HepG2 (cell line): ENCODE measurements around the gene SH3BP2. TPM values are rescaled to one million over a fixed set of nuclear protein-coding genes. Genes with fewer than 3 reads are reported as not detected.

Source experiments
- GATAD2A ChIP-seq: IDR thresholded peaks from 2 replicates; pipeline ENCODE4 v1.6.1; 2016
- HDAC1 ChIP-seq: sonication (generic); formaldehyde crosslinking; IDR thresholded peaks from 2 replicates; pipeline ENCODE4 v1.5.1; 2020; ENCODE audit warnings: mild to moderate bottlenecking, missing genetic modification reagents
- HNF4A ChIP-seq: sonication (generic); formaldehyde crosslinking; IDR thresholded peaks from 2 replicates; pipeline ENCODE4 v1.4.0; 2020; ENCODE audit warnings: missing genetic modification reagents
- KDM5A ChIP-seq: fragments of 200-600 bp; sonication (generic); IDR thresholded peaks from 2 replicates; pipeline ENCODE4 v1.7.0; 2018; ENCODE audit warnings: antibody characterized with exemption, mild to moderate bottlenecking, low read length, borderline replicate concordance
- RXRB ChIP-seq: IDR thresholded peaks from 2 replicates; pipeline ENCODE4 v1.6.1; 2016; ENCODE audit warnings: borderline replicate concordance, missing genetic modification reagents, missing compliant biosample characterization
- SALL1 ChIP-seq: sonication (generic); formaldehyde crosslinking; IDR thresholded peaks from 2 replicates; pipeline ENCODE4 v1.8.0; 2022; ENCODE audit warnings: mild to moderate bottlenecking, missing genetic modification reagents
- SSRP1 ChIP-seq: IDR thresholded peaks from 2 replicates; pipeline ENCODE4 v1.6.1; 2016; ENCODE audit warnings: control low read depth
- TGIF2 ChIP-seq: IDR thresholded peaks from 2 replicates; pipeline ENCODE4 v1.6.1; 2016; ENCODE audit warnings: control low read depth, missing compliant biosample characterization
- ZBTB38 ChIP-seq: sonication (generic); formaldehyde crosslinking; IDR thresholded peaks from 2 replicates; pipeline ENCODE4 v1.5.1; 2020; ENCODE audit warnings: mild to moderate bottlenecking, missing genetic modification reagents
- ZNF17 ChIP-seq: sonication (generic); formaldehyde crosslinking; IDR thresholded peaks from 2 replicates; pipeline ENCODE4 v1.5.0; 2020; ENCODE audit warnings: mild to moderate bottlenecking, missing genetic modification reagents
- ZNF263 ChIP-seq: sonication (generic); formaldehyde crosslinking; IDR thresholded peaks from 2 replicates; pipeline ENCODE4 v1.4.0; 2020; ENCODE audit warnings: missing genetic modification reagents
- ZNF7 ChIP-seq: IDR thresholded peaks from 2 replicates; pipeline ENCODE4 v1.6.1; 2016; ENCODE audit warnings: missing biosample characterization, missing genetic modification reagents
- polyA plus RNA-seq, 8 experiments: library from polyadenylated mRNA; depleted of rRNA in 3 of 8; stranded (reverse) in 7 of 8; unstranded in 1 of 8; fragments of >200 nt; fragmentation: Illumina TruSeq in 4 of 8; extraction: Trizol in 4 of 8; gene quantifications; 2 replicates each; pipeline versions ENCODE4 v1.2.1 to v1.2.3, GENCODE V29; 2011 to 2016; ENCODE audit warnings: low read depth in 4 of 8, missing spikeins in 1 of 8, mixed read lengths in 1 of 8; ENCODE audit not compliant: insufficient read depth in 1 of 8
- total RNA-seq, 5 experiments: library from RNA; depleted of rRNA; stranded (reverse); fragments of >200 nt; fragmentation: Illumina TruSeq; extraction: Trizol; gene quantifications; 2 replicates each; pipeline ENCODE4 v1.2.3, GENCODE V29; 2016; ENCODE audit warnings: low read depth in 1 of 5
- TF ChIP-seq, protein P1 (sequence below): sonication (generic); formaldehyde crosslinking; IDR thresholded peaks from 2 replicates; pipeline ENCODE4 v1.9.0; 2021; ENCODE audit warnings: mild to moderate bottlenecking, missing genetic modification reagents
- TF ChIP-seq, protein P2 (sequence below): sonication (generic); formaldehyde crosslinking; IDR thresholded peaks from 2 replicates; pipeline ENCODE4 v1.8.1; 2023; ENCODE audit warnings: mild to moderate bottlenecking, moderate library complexity, missing genetic modification reagents
- TF ChIP-seq, protein P3 (sequence below): sonication (generic); formaldehyde crosslinking; IDR thresholded peaks from 2 replicates; pipeline ENCODE4 v1.5.1; 2020; ENCODE audit warnings: mild to moderate bottlenecking, missing genetic modification reagents, borderline replicate concordance
- TF ChIP-seq, protein P4 (sequence below): sonication (generic); formaldehyde crosslinking; IDR thresholded peaks from 2 replicates; pipeline ENCODE4 v1.4.0; 2020; ENCODE audit warnings: missing genetic modification reagents, borderline replicate concordance

SH3BP2 gene
- total and polyA plus RNA-seq, 2 of the 13 experiments (the other 11 are each of a cell fraction or from before 2014, with no cell fraction given) = 16.9 to 34.5 TPM

DNA sequence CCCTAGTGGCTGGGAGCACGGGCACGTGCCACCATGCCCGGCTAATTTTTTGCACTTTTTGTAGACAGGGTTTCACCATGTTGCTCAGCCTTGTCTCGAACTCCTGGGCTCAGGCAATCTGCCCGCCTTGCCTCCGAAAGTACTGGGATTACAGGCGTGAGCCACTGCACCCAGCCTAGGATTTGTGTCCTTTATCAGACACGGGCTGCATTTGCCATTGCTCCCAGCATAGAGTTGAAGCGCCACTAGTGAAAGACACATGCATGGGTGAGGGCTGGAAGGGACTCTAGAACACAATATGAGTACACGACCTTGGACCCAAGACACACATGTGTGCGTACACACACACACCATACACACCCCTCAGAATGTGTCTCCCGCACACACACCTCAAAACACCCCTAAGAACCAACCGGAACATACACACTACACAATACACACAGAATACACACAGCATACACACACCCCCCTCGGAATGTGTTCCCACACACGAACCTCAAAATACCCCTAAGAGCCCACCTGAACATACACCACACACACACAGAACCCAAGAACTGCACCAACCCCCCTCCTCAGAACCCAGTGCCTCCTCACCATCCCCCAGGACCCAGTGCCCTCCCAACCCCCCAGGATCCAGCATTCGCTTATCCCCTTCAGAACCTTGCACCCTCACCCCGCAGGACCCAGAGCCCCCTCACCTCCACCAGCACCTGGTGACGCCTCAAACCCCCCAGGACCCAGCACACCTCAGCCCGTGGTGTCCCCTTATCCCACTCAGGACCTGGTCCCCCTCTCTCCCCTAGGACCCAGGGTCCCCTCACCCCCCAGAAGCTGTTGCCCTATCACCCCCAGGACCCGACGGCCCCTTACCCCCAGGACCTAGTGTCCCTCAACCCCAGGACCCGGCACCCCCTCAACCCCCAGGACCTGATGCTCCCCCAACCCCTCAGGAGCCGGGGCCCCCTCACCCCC is 37.8 kb upstream of the SH3BP2 start (continued):
- TF ChIP-seq ZBTB38 (peak; percentile 21; the same call in 1 of the 2 replicates), KDM5A (no peak), SSRP1 (CRISPR knock-in tag) (no peak), ZNF7 (CRISPR knock-in tag) (peak; percentile 36; the same call in 1 of the 2 replicates), TGIF2 (CRISPR knock-in tag) (0 out of 2 replicates have a peak, but pooled peaks have one; percentile 30), HNF4A (CRISPR knock-in tag) (peak; percentile 53), SALL1 (CRISPR knock-in tag) (peak; percentile 21; the same call in 1 of the 2 replicates), ZNF17 (CRISPR knock-in tag) (0 out of 2 replicates have a peak, but pooled peaks have one; percentile 23), GATAD2A (0 out of 2 replicates have a peak, but pooled peaks have one; percentile 8), ZNF263 (CRISPR knock-in tag) (0 out of 2 replicates have a peak, but pooled peaks have one; percentile 3), RXRB (no peak), HDAC1 (CRISPR knock-in tag) (peak; percentile 4; the same call in 1 of the 2 replicates)
- TF ChIP-seq, protein P1, sequence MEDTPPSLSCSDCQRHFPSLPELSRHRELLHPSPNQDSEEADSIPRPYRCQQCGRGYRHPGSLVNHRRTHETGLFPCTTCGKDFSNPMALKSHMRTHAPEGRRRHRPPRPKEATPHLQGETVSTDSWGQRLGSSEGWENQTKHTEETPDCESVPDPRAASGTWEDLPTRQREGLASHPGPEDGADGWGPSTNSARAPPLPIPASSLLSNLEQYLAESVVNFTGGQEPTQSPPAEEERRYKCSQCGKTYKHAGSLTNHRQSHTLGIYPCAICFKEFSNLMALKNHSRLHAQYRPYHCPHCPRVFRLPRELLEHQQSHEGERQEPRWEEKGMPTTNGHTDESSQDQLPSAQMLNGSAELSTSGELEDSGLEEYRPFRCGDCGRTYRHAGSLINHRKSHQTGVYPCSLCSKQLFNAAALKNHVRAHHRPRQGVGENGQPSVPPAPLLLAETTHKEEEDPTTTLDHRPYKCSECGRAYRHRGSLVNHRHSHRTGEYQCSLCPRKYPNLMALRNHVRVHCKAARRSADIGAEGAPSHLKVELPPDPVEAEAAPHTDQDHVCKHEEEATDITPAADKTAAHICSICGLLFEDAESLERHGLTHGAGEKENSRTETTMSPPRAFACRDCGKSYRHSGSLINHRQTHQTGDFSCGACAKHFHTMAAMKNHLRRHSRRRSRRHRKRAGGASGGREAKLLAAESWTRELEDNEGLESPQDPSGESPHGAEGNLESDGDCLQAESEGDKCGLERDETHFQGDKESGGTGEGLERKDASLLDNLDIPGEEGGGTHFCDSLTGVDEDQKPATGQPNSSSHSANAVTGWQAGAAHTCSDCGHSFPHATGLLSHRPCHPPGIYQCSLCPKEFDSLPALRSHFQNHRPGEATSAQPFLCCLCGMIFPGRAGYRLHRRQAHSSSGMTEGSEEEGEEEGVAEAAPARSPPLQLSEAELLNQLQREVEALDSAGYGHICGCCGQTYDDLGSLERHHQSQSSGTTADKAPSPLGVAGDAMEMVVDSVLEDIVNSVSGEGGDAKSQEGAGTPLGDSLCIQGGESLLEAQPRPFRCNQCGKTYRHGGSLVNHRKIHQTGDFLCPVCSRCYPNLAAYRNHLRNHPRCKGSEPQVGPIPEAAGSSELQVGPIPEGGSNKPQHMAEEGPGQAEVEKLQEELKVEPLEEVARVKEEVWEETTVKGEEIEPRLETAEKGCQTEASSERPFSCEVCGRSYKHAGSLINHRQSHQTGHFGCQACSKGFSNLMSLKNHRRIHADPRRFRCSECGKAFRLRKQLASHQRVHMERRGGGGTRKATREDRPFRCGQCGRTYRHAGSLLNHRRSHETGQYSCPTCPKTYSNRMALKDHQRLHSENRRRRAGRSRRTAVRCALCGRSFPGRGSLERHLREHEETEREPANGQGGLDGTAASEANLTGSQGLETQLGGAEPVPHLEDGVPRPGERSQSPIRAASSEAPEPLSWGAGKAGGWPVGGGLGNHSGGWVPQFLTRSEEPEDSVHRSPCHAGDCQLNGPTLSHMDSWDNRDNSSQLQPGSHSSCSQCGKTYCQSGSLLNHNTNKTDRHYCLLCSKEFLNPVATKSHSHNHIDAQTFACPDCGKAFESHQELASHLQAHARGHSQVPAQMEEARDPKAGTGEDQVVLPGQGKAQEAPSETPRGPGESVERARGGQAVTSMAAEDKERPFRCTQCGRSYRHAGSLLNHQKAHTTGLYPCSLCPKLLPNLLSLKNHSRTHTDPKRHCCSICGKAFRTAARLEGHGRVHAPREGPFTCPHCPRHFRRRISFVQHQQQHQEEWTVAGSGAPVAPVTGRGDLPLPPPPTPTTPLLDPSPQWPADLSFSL (CRISPR knock-in tag) = peak; percentile 94
- TF ChIP-seq, protein P2, sequence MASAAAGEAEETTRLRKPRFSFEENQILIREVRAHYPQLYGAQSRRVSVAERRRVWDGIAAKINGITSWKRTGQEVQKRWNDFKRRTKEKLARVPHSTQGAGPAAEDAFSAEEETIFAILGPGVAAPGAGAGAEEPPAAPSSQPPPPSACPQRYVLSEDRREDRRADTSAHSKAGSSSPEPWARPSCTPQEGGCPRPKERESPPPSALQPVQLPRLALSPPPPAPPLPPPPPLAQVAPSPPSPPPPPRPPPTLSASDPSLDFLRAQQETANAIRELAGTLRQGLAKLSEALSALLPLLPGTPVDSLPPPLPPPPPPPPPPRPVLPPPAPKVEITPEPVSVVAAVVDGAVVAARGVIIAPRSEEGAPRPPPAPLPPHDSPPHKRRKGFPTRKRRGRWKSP (CRISPR knock-in tag) = no peak
- TF ChIP-seq, protein P3, sequence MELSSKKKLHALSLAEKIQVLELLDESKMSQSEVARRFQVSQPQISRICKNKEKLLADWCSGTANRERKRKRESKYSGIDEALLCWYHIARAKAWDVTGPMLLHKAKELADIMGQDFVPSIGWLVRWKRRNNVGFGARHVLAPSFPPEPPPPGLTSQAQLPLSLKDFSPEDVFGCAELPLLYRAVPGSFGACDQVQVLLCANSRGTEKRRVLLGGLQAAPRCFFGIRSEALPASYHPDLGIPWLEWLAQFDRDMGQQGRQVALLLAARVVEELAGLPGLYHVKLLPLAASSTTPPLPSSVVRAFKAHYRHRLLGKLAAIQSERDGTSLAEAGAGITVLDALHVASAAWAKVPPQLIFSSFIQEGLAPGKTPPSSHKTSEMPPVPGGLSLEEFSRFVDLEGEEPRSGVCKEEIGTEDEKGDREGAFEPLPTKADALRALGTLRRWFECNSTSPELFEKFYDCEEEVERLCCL (CRISPR knock-in tag) = no peak
- TF ChIP-seq, protein P4, sequence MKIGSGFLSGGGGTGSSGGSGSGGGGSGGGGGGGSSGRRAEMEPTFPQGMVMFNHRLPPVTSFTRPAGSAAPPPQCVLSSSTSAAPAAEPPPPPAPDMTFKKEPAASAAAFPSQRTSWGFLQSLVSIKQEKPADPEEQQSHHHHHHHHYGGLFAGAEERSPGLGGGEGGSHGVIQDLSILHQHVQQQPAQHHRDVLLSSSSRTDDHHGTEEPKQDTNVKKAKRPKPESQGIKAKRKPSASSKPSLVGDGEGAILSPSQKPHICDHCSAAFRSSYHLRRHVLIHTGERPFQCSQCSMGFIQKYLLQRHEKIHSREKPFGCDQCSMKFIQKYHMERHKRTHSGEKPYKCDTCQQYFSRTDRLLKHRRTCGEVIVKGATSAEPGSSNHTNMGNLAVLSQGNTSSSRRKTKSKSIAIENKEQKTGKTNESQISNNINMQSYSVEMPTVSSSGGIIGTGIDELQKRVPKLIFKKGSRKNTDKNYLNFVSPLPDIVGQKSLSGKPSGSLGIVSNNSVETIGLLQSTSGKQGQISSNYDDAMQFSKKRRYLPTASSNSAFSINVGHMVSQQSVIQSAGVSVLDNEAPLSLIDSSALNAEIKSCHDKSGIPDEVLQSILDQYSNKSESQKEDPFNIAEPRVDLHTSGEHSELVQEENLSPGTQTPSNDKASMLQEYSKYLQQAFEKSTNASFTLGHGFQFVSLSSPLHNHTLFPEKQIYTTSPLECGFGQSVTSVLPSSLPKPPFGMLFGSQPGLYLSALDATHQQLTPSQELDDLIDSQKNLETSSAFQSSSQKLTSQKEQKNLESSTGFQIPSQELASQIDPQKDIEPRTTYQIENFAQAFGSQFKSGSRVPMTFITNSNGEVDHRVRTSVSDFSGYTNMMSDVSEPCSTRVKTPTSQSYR (CRISPR knock-in tag) = 0 out of 2 replicates have a peak, but pooled peaks have one; percentile 6
